Stimulated activated CD4-positive, alpha-beta T cell treated with anti-CD3 and anti-CD28 coated beads, TNF-alpha, amount 100 ng/mL, for 48 hours (primary cell): ENCODE measurements around the gene SAMSN1.

Source experiments
- DNase-seq, 3 donors: peaks; one replicate each; pipeline ENCODE4 v3.0.0-alpha.2; 2020; ENCODE audit warnings: low read depth in 3 of 3

Gene SAMSN1

GRCh38 chr21:14545906-14546480 lies at the start of gene SAMSN1:
TSS of gene SAMSN1 (minus strand) at chr21:14546315. CDS start at chr21:14546261, 54 bp downstream.
- peak in 1 of 3 donors; percentile 52 for DNase-seq

DNA sequence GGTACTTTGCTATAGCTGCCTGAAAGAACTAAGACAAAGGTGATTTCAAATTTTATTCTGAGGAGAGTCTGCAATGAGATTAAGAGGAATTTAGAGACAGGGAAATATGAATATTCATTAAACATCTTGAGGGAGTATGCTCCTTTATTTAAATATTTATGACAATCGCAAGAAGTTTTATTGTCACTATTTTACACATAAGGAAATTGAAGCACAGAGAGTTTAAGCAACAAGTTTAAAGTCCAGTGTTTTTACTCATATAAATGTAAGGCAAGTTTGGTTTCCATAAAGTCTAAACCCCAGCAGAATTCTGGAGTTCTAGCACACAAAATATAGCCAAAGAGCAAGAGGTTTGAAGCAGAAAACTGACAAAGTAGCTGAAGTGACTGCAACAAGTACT lies 49.3 kb upstream of the SAMSN1 start:
- DNase-seq: no peak

GRCh38 chr21:14594967-14595366 lies 48.9 kb upstream of the SAMSN1 start:
- DNase-seq: no peak

GRCh38 chr21:14593230-14593629 lies 47.1 kb upstream of the SAMSN1 start:
- no peak for DNase-seq

DNA sequence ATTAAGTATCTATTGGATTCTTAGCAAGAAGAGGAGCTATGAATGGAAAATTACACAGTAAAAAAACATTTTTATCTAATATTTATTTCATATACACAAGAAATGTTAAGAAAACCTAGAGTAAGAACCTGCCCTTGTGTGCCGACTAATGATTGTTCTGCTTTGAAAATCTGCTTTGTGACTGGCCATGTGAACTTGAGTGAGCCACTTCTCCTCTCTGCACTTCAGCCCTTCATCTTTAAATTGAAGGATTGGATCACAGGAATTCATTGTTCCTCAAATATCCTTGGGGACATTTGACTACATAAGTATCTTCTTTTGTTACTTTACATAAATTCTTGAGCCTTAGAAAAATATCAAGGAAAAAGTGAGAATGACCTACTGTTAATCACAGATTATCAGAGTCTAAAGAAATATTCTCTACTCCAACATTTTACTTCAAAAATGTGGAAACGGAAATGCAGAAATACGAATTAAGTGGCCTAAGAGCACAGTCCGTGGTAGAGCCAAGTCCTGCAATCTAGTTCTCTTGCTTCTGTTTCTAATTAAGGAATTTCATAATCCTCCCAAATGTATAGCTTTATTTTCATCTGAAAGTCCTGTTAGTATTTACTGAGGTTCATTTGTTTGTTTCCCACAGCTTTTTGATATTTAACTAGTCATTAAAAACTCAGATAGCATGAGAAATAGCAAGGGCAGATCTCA lies 46.3 kb upstream of the SAMSN1 start:
- DNase-seq: no peak

DNA sequence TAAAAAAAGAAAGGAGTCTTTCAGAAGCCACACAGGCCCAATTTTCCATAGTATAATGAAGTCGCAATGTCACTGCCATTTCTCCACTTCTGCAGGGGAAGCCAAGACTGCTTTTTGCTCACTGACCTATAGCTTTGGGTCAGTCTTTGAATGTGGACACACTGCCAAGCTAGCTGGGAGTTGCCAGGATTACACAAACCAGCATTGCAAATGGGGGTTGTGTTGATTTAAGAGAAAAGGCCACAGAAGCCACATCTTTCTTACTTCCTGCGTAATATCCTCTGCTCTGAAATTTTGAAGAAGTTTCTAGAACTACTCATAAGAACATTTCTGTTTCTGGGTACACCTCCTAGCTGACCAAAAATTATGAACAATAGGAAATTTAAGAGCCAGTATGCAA lies 45.8 kb upstream of the SAMSN1 start:
- no peak for DNase-seq

DNA sequence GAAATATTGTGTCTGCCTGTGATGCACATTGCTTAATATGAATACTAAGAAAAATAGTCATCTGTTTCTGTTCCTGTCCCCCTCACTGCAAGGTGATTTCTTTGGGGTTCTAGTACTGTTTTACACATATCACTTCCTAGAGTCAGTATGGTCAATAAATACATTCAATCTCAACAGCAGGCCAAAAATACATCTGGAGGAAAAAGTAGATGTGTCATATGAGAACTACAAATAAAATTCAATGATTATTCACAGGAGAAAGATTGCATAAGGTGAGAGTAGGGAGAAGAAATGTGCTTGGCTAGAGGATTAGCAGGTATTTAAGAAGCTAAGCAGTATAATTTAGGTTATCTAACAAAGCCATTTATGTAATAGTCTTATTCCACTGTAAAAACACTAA lies 45.3 kb upstream of the SAMSN1 start:
- DNase-seq: no peak

- DNase-seq: no peak
Measured at GRCh38 chr21:14589855-14590563, 43.9 kb upstream of the SAMSN1 start.

DNA sequence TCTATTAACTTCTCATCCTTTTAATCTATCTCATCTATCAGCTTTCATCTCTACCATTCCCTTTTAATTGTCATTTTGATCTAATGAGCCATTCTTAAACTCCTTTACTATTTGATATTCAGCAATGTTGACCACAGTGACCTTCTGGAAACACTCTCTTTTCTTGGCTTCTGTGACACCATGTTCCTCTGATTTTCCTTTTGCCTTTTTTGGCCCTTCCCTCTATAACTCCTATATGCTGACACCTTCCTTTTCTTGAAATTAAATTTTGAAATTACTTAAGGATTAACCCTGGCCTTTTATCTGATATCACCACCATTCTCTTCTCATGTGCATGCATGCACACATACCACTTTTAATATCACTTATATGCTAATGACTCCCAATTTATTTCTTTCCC lies 41.2 kb upstream of the SAMSN1 start:
- no peak for DNase-seq

DNA sequence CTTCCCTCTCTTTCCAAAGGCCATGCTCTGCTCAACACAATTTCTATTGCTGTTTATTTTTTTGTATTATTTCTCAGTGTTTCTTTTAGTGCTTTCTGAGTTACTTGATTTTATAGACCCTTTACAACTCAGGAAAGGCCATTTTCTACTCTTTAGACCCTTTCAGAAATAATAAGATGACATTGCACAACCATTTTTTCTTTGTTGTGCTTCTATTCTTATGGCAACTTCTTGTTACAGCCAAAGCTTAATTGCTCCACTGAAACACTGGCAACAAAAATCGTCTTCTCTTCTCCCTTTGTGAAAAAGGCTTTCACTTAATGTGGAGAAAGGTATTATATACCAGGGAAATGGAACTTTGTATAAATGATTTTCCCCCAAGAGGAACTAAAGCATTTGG lies 39.0 kb upstream of the SAMSN1 start:
- no peak for DNase-seq

DNA sequence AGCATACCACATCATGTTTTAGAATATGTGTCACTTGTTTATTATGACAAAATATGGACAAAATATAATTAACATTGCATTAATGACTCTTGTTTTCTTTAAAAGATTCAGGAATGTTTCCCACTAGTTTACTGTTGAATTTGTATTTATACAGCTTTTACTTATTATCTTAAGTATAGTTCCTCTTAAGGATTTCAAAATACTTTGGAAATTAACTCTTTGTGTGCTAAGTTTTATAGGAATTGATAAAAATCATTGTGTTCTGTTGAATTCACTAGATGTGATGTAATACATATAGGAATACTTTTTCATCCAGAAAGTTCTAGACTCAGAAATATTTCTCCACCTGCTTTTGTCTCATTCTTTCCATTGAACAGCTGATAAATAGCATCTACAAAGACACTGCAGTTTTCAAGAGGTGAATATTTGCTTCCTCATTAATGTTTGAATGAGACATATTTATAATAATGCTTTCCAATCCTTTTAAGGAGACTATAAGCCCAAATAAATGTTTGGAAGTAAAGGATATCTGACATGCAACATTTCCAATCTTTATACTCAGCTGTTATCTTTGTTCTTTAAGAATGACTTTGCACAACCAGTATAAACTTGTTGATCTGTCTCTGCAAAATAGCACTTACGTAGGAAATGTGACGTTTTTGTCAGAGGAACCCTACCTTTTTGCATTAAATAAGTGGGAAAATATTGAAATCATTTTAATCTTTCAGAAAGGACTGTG lies 38.4 kb upstream of the SAMSN1 start:
- no peak for DNase-seq

DNA sequence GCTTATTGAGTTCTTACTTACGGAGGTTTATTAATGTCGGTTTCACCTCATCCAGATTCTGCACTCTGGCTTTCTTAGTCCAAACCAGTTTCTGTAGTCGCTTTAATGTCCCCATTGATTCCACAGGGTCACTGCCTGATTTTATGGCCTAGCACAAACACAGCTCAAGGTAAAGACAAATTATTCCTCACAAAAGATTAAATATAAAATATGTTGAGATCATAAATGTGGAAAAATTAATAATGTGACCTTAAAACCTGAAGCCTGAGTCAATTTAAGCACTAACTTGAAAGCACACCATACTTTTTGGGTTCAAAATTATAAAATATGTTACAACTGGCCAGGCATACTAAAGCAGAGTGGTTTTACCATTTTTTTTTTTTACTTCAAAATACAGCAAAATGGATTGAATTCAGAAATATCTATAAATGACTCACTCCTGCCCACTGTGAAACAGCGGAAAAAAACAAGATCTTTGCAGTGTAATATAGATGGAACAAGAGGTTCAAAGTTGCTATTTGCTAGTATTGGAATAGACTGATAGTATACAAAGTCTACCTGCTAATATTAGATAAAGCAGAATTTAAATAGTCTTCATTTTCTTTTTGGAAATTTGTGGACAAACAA lies 37.6 kb upstream of the SAMSN1 start:
- DNase-seq: no peak

DNA sequence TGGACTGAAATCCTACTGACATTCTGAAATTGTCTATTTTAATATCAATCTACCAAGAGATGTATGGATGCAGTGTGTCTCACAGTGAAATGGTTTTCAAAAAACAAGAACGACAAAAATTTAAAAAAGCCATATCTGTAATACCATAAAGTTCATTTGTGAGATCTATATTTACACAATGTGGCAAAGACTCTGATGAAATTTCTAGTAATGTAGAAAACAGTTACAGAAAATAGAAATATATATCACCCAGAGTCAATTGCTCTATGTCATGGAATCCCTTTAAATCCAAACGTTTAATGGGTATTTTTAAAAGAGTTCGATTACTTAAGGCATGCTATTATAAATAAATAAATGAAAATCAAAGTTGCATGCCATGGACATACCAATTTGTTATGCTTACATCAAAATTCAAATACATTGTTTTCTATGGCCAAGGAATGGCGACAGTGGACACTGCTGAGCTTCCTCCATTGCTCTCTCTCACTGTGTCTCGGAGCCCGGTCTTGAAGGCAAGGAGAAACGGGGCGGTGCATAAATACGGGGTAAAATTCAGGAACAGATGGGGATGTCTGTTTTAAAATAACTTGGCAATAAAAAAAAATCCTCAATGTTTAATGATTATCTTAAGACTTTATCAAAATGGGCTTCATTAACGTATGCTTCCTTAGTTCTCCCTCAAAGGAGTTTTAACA lies 37.0 kb upstream of the SAMSN1 start:
- no peak for DNase-seq

DNA sequence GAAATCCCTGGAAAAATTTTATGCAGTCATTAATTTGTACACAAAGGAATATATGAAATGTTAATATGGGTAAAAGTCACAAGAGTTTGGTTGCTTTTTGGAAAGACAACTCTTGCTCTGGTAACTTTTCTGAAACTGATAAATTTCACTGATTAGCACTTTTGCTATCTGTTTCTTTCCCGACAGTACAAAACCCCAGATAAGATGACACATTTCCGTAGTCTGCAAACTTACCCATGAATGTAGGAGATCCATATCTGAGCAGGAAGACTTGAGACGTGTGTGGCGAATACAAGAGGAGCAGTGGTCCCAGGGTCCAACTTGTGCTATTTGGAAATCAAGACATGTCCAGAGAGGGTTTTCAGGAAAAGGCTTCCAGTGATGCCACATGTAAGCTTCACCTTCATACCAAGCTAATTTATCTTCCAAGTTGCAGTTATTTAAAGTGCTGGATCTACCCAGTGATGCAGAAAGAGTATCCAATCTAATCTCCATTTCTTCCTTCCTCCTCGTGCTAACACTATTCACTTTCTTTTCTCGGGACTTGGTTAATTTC lies 35.9 kb upstream of the SAMSN1 start:
- no peak for DNase-seq

- no peak for DNase-seq
Measured at GRCh38 chr21:14573244-14573643, 27.1 kb upstream of the SAMSN1 start.

DNA sequence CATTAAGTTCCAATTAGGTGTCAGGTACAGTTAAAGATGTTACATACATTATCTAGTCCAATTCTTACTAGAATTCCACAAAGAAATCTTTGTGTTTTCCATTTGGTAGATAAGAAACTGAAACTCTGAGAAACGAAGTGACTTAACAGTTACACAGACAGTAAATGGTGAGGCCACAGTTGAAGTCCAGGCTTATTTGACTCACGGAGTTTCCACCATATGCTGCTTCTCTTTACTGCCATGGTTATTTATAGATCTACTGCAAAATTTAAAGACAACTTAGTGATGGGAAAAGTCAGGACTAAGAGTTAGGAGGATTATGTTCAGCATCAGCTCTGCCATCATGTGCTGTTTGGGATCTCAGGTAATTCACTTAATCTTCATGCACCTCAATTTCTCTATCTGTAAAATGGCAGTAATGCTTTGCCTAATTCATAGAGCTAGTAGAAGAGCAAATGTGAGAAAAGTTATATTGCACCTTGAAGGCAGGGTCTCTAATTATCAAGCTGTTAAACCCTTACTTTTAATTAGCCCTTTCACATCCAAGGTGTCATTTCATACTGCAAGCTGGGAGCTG lies 26.2 kb upstream of the SAMSN1 start:
- DNase-seq: no peak

- DNase-seq: no peak
Measured at GRCh38 chr21:14569868-14570267, 23.8 kb upstream of the SAMSN1 start.

GRCh38 chr21:14569026-14569621 lies 23.0 kb upstream of the SAMSN1 start:
- no peak for DNase-seq

GRCh38 chr21:14567331-14568279 lies 21.5 kb upstream of the SAMSN1 start:
- no peak for DNase-seq
